ENCODE data around the gene LCE1A. TPM values are rescaled to one million over a fixed set of nuclear protein-coding genes. Genes with fewer than 3 reads are reported as not detected.
A peak's percentile ranks its signal among the peaks of the same experiment; 100 is the strongest.

The LCE1A gene
- total RNA-seq (2021; fragmentation: NEBNext Ultra II Directional; extraction: Animal tissue kit (Norgen Biotek cat#: 25700)) = not detected
- long read RNA-seq = 0 reads

- no peak for TF ChIP-seq CTCF (IDR thresholded peaks at IDR 0.05)
- Mint-ChIP-seq H3K27me3 (ENCODE audit: insufficient read depth) (peaks cover 4% of the 10 kb centered on the region), H3K9me3 (peaks cover 15% of the 10 kb centered on the region), H3K27ac (no peak within 1 kb of the TSS), H3K4me3 (no peak within 1 kb of the TSS), H3K36me3 (ENCODE audit: low read depth) (no peaks in the 10 kb centered on the region), H3K4me1 (ENCODE audit: low read depth) (no peaks in the 10 kb centered on the region)
- DNase-seq = no peak
Measured at GRCh38 chr1:152827173-152827572, at the start of gene LCE1A. Gene LCE1A, plus strand, starts transcription at chr1:152827473. Its CDS starts 0 bp downstream, at chr1:152827473.

GRCh38 chr1:152777510-152778137 lies 49.6 kb upstream of the LCE1A start:
- no peaks in the 10 kb centered on the region; the same call in none of the 2 replicates for H3K27me3 Mint-ChIP-seq (ENCODE audit: insufficient read depth)
- no peaks in the 10 kb centered on the region for H3K4me1 Mint-ChIP-seq (ENCODE audit: low read depth)
- H3K9me3 Mint-ChIP-seq = peaks cover 12% of the 10 kb centered on the region; the same call in 1 of the 2 replicates
- H3K36me3 Mint-ChIP-seq (ENCODE audit: low read depth) = no peaks in the 10 kb centered on the region
- H3K27ac Mint-ChIP-seq = no peak overlapping the region
- TF ChIP-seq CTCF (IDR thresholded peaks at IDR 0.05) = peak; percentile 53; the same call in 1 of the 2 replicates
- peak; percentile 13 for DNase-seq
- no peak overlapping the region for H3K4me3 Mint-ChIP-seq

GRCh38 chr1:152783095-152783494 lies 44.2 kb upstream of the LCE1A start:
- Mint-ChIP-seq H3K4me3 (no peak overlapping the region), H3K27ac (no peak overlapping the region), H3K36me3 (ENCODE audit: low read depth) (no peaks in the 10 kb centered on the region), H3K27me3 (ENCODE audit: insufficient read depth) (peaks cover 7% of the 10 kb centered on the region; the same call in 1 of the 2 replicates), H3K9me3 (peaks cover 2% of the 10 kb centered on the region), H3K4me1 (ENCODE audit: low read depth) (no peaks in the 10 kb centered on the region)
- no peak for TF ChIP-seq CTCF (IDR thresholded peaks at IDR 0.05)
- DNase-seq = no peak

- no peak for DNase-seq
- no peak for TF ChIP-seq CTCF (IDR thresholded peaks at IDR 0.05)
- no peaks in the 10 kb centered on the region for H3K36me3 Mint-ChIP-seq (ENCODE audit: low read depth)
- no peaks in the 10 kb centered on the region for H3K4me1 Mint-ChIP-seq (ENCODE audit: low read depth)
- H3K4me3 Mint-ChIP-seq = no peak within 1 kb of the TSS
- H3K9me3 Mint-ChIP-seq = peaks cover 4% of the 10 kb centered on the region
- peaks cover 7% of the 10 kb centered on the region; the same call in 1 of the 2 replicates for H3K27me3 Mint-ChIP-seq (ENCODE audit: insufficient read depth)
- H3K27ac Mint-ChIP-seq = no peak within 1 kb of the TSS
Measured at GRCh38 chr1:152786077-152786476, 41.2 kb upstream of the LCE1A start, which contains the start of gene LCE1E. Gene LCE1E, plus strand, starts transcription at chr1:152786257. Its CDS starts 1,043 bp downstream, at chr1:152787300.

GRCh38 chr1:152795686-152796085 lies 31.6 kb upstream of the LCE1A start:
- no peak for TF ChIP-seq CTCF (IDR thresholded peaks at IDR 0.05)
- peaks cover 4% of the 10 kb centered on the region; the same call in 1 of the 2 replicates for H3K9me3 Mint-ChIP-seq
- no peaks in the 10 kb centered on the region for H3K4me1 Mint-ChIP-seq (ENCODE audit: low read depth)

More at GRCh38 chr1:152795686-152796085, 31.6 kb upstream of the LCE1A start:
- Mint-ChIP-seq H3K4me3 (no peak overlapping the region), H3K27me3 (ENCODE audit: insufficient read depth) (peaks cover 2% of the 10 kb centered on the region; the same call in 1 of the 2 replicates), H3K27ac (no peak overlapping the region), H3K36me3 (ENCODE audit: low read depth) (peaks cover 3% of the 10 kb centered on the region; the same call in 1 of the 2 replicates)
- DNase-seq = no peak

Measured in HFFc6 (cell line).